Neural progenitor cell (in vitro differentiated cells): ENCODE results near the gene TBXAS1.

Experiments
- EZH2 ChIP-seq: fragments of 200-600 bp; sonication (generic); IDR thresholded peaks from 2 replicates; pipeline ENCODE4 v1.6.1; 2017; ENCODE audit warnings: antibody characterized with exemption, mild to moderate bottlenecking, moderate library complexity
- EZH2phosphoT487 ChIP-seq: fragments of 200-600 bp; sonication (generic); IDR thresholded peaks from 2 replicates; pipeline ENCODE4 v1.6.1; 2017; ENCODE audit warnings: antibody characterized with exemption
- TF ChIP-seq, protein P1 (sequence below): fragments of 200-600 bp; sonication (generic); IDR thresholded peaks from 2 replicates; pipeline ENCODE4 v1.5.1; 2017; ENCODE audit warnings: antibody characterized with exemption, mild to moderate bottlenecking

DNA sequence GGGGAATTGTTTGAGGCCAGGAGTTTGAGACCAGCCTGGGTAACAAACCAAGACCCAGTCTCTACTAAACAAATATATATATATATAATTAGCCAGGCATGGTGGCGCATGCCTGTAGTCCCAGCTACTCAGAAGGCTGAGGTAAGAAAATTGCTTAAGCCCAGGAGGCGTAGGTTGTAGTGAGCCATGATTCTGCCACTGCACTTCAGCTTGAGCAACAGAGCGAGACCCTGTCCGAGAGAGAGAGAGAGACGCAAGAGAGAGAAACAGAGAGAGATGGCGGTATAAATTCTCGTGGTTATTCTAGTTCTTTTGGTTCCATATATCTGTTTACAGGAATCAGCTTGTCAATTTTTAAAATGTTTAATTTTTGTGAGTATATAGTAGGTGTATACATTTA, 94.0 kb downstream of the TBXAS1 start:
- TF ChIP-seq EZH2 = no peak
- TF ChIP-seq, protein P1, sequence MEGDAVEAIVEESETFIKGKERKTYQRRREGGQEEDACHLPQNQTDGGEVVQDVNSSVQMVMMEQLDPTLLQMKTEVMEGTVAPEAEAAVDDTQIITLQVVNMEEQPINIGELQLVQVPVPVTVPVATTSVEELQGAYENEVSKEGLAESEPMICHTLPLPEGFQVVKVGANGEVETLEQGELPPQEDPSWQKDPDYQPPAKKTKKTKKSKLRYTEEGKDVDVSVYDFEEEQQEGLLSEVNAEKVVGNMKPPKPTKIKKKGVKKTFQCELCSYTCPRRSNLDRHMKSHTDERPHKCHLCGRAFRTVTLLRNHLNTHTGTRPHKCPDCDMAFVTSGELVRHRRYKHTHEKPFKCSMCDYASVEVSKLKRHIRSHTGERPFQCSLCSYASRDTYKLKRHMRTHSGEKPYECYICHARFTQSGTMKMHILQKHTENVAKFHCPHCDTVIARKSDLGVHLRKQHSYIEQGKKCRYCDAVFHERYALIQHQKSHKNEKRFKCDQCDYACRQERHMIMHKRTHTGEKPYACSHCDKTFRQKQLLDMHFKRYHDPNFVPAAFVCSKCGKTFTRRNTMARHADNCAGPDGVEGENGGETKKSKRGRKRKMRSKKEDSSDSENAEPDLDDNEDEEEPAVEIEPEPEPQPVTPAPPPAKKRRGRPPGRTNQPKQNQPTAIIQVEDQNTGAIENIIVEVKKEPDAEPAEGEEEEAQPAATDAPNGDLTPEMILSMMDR = no peak
- TF ChIP-seq EZH2phosphoT487 = no peak
